Adipocyte (in vitro differentiated cells): Measurements from ENCODE around the gene MRPL52.

ENCODE experiments used
- DNase-seq: peaks from one replicate; pipeline ENCODE4 v3.0.0-alpha.2; 2015; ENCODE audit warnings: low read depth
- H3K27me3 ChIP-seq: replicated peaks from 2 replicates; pipeline ENCODE4 v1.7.0; 2013; ENCODE audit warnings: mild to moderate bottlenecking, low read length, moderate library complexity; ENCODE audit not compliant: control insufficient read depth, insufficient read depth
- H3K36me3 ChIP-seq: 2 replicates; pipeline ENCODE4 v1.7.0; 2013; ENCODE audit warnings: low read length, mild to moderate bottlenecking, moderate library complexity; ENCODE audit not compliant: control insufficient read depth, insufficient read depth, severe bottlenecking
- H3K4me1 ChIP-seq: 2 replicates; pipeline ENCODE4 v1.7.0; 2013; ENCODE audit warnings: mild to moderate bottlenecking, low read length, moderate library complexity; ENCODE audit not compliant: control insufficient read depth, insufficient read depth
- H3K4me3 ChIP-seq: 2 replicates; pipeline ENCODE4 v1.7.0; 2013; ENCODE audit warnings: mild to moderate bottlenecking, low read length, moderate library complexity
- H3K9ac ChIP-seq: 2 replicates; pipeline ENCODE4 v1.7.0; 2013; ENCODE audit warnings: mild to moderate bottlenecking, low read length, moderate library complexity
- H3K9me3 ChIP-seq: 2 replicates; pipeline ENCODE4 v1.7.0; 2013; ENCODE audit warnings: mild to moderate bottlenecking, low read length, moderate library complexity; ENCODE audit not compliant: control insufficient read depth

Gene MRPL52

GRCh38 chr14:22812744-22813143 lies 16.9 kb upstream of the MRPL52 start:
- no peak overlapping the region for H3K9ac ChIP-seq
- no peaks in the 10 kb centered on the region for H3K9me3 ChIP-seq
- DNase-seq: no peak
- no peaks in the 10 kb centered on the region for H3K27me3 ChIP-seq
- no peak overlapping the region for H3K4me3 ChIP-seq
- no peaks in the 10 kb centered on the region for H3K36me3 ChIP-seq
- H3K4me1 ChIP-seq: peaks cover 8% of the 10 kb centered on the region

DNA sequence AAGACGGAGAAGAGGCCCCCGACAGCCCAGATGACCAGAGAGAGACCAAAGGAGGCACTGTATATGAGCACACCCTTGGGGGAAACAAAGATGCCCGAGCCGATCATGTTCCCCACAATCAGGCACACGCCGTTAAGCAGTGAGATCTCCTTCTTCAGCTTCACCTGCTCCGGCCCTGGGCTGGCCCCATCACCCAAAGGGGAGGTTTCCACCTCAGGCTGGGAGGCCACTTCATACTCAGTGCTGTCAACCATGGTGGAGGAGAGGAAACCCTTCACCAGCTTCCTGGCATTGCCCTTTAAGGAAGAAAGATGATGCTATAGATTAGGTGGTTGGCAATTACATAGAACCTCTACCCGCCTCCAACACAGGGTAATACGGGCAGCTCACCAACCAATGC lies 16.5 kb upstream of the MRPL52 start:
- H3K27me3 ChIP-seq: no peaks in the 10 kb centered on the region
- no peak for DNase-seq
- H3K4me3 ChIP-seq: no peak overlapping the region
- H3K9ac ChIP-seq: no peak overlapping the region
- no peaks in the 10 kb centered on the region for H3K9me3 ChIP-seq
- no peaks in the 10 kb centered on the region for H3K36me3 ChIP-seq
- peaks cover 11% of the 10 kb centered on the region for H3K4me1 ChIP-seq

- H3K4me1 ChIP-seq: peaks cover 16% of the 10 kb centered on the region
- no peaks in the 10 kb centered on the region for H3K9me3 ChIP-seq
- no peak overlapping the region for H3K9ac ChIP-seq
- DNase-seq: no peak
- H3K36me3 ChIP-seq: no peaks in the 10 kb centered on the region
- H3K27me3 ChIP-seq: no peaks in the 10 kb centered on the region
- no peak overlapping the region for H3K4me3 ChIP-seq
These were observed 15.3 kb upstream of the MRPL52 start for GRCh38 chr14:22814373-22814772.

DNA sequence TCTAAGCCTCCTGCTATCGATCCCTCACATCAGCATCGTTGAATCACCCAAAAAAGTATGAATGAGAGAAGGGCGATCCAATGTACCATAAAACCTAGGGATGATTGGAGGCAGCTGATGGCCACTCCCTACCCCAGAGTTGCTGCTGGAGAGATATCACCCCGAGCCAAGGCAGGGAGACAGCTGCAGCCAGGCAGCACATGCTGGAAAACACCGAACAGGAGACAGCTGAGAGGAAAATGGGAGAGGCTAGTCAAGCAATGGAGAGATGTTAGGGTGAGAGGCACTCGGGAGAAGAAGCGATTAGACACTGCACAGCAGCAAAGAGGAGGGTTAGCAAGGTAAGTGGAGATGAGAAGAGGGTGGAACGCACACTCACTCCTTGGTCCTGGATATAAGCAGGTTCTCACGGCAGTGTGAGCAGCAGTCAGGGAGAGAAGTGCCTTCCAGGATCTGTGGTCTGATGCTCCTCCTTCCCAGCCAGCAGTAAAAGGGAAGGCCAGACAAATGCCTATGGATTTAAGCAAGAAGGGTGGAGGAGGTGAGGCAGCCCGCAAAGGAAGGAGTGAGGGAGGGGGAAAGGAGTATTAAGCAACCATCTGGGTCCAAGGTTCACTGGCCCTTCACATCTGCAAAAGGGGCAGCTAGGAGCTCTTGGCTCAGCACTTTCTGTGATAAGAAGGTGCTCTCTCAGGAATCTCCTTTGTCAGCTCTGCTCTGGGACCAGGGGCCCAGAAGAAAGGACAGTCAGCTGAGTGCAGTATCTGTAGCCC lies 14.6 kb upstream of the MRPL52 start, which contains the start of gene SLC7A7:
SLC7A7 (minus strand) TSS at position 495 of the 773 bp plus-strand sequence. CDS start 2,037 bp downstream, outside the sequence.
- DNase-seq: no peak
- no peak within 1 kb of the TSS for H3K9ac ChIP-seq
- H3K4me1 ChIP-seq: peaks cover 24% of the 10 kb centered on the region
- H3K36me3 ChIP-seq: no peaks in the 10 kb centered on the region
- no peaks in the 10 kb centered on the region for H3K27me3 ChIP-seq
- H3K4me3 ChIP-seq: no peak within 1 kb of the TSS
- no peaks in the 10 kb centered on the region for H3K9me3 ChIP-seq

- no peaks in the 10 kb centered on the region for H3K27me3 ChIP-seq
- no peaks in the 10 kb centered on the region for H3K36me3 ChIP-seq
- H3K9me3 ChIP-seq: no peaks in the 10 kb centered on the region
- peak; percentile 91 for DNase-seq
- H3K4me1 ChIP-seq: peaks cover 41% of the 10 kb centered on the region
- H3K4me3 ChIP-seq: peak overlapping the region; percentile 77
- peak overlapping the region; percentile 74 for H3K9ac ChIP-seq
These were observed 10.3 kb upstream of the MRPL52 start for GRCh38 chr14:22819151-22819988.

DNA sequence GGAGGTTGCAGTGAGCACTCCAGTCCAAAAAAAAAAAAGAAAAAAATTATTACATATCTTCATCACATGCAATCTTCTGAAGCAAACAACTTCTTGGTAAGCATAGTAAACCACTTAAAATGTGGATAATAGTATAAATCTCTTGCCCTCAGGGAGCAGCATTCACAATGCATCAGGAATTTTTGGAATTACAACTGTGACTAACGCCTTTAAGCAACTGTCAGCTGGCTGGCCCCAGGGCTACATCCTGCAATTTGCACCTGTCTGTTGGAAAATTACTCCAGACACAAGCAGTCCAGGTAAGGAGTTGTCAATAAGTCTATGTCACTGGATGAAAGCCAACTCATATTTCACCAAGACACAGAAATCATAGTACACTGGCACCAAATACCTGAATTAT lies 9.0 kb upstream of the MRPL52 start:
- H3K36me3 ChIP-seq: no peaks in the 10 kb centered on the region
- no peaks in the 10 kb centered on the region for H3K9me3 ChIP-seq
- peaks cover 37% of the 10 kb centered on the region for H3K4me1 ChIP-seq
- H3K27me3 ChIP-seq: no peaks in the 10 kb centered on the region
- no peak overlapping the region for H3K4me3 ChIP-seq
- H3K9ac ChIP-seq: no peak overlapping the region
- DNase-seq: peak; percentile 62

DNA sequence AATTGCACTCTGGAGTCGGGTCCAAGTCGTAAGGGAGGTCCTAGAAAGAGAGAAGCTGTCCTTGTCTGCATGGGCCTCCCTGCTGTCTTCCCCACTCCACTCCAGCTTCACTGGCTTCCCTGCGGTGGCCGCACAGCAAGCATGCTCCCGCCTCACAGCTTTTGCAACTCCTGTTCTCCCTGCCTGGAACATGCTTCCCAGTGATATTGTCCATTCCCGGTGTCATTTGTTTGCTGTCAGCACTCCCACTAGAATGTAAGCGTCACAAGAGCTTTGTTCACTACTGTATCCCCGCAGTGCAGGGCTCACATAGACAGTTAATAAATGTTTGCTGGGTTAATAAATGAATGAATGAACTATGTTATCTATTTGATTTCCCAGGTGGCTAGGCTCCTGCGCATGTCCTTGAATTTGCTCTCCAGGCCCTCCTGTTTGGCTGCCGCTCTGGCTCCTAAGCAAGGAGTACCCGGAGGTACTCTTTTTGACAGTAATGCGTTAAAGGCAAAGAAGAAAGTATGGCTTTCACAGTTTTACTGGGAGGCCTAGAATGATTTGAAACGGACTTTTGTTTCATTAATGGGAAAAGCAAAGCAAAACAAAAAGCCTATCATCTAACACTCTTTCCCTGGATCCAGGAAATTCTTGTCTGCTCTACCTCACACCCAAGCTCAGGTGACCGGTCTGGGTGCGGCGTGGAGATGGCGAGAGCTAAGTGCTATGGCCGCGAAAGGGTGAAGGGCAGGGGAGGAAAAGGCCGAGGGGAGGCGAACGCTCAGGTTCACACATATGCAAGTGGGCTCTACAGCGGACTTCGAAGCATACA lies 8.3 kb upstream of the MRPL52 start:
- no peaks in the 10 kb centered on the region for H3K9me3 ChIP-seq
- H3K4me1 ChIP-seq: peaks cover 35% of the 10 kb centered on the region
- H3K9ac ChIP-seq: no peak overlapping the region
- H3K27me3 ChIP-seq: no peaks in the 10 kb centered on the region
- H3K36me3 ChIP-seq: no peaks in the 10 kb centered on the region
- DNase-seq: no peak
- H3K4me3 ChIP-seq: no peak overlapping the region

DNA sequence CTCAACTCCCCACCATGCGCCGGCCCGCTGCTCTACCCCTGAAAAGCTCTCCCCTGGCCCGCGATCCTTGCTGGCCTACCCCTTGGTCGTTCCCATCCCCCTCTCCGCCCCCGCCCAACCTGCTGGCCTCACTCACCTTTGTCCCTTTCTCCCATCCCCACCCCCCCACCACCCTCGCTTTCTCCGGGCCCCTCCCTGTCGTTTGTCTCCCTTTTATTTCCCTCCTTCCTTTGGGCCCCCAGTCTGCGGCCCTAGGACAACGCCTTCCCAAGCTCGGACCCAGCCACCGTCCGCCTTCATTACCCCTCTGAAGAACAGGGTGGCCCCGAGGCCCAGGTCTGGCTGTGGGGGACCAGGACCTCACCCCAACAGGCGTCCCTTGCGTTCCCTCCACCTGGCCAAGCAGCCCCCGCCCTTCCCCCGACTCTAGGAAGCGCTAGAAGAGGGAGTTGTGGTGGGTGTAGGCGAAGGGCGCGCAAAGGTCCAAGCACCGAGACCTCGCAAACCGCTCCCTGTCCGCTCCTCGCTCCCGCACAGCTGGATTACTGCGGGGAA lies 7.6 kb upstream of the MRPL52 start:
- Histone ChIP-seq H3K9ac (peak overlapping the region; percentile 66), H3K4me1 (peaks cover 35% of the 10 kb centered on the region), H3K9me3 (no peaks in the 10 kb centered on the region), H3K27me3 (no peaks in the 10 kb centered on the region), H3K36me3 (no peaks in the 10 kb centered on the region), H3K4me3 (peak overlapping the region; percentile 55)
- no peak for DNase-seq

DNA sequence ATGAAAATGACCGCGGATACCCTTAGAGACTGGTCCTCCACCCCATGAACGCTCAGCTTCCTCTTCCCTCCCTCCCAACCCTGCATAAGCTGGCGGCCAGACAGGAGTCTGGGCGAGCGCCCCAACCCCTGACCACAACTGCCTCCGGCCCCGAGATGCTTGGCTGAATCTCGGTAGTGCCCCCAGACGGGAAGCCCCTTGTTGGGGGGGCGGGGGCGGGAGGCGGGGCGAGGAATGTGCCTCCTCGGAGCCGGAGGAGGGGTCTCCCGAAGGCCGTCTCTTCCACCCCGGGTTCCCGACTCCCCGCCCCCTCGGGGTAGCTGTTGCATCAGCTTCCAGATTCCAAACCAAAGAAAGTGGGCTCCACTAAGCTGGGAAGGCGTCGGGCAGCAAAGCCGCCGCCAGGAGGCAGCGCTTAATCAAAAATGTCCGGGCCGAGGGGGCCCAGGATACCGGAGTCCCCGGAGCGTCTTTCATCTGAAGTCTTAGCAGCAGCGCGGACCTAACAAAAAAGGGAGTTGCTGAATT lies 7.1 kb upstream of the MRPL52 start:
- no peaks in the 10 kb centered on the region for H3K9me3 ChIP-seq
- peak overlapping the region; percentile 73 for H3K4me3 ChIP-seq
- no peaks in the 10 kb centered on the region for H3K27me3 ChIP-seq
- DNase-seq: peak; percentile 95
- H3K9ac ChIP-seq: peak overlapping the region; percentile 78
- H3K4me1 ChIP-seq: peaks cover 34% of the 10 kb centered on the region
- H3K36me3 ChIP-seq: no peaks in the 10 kb centered on the region

DNA sequence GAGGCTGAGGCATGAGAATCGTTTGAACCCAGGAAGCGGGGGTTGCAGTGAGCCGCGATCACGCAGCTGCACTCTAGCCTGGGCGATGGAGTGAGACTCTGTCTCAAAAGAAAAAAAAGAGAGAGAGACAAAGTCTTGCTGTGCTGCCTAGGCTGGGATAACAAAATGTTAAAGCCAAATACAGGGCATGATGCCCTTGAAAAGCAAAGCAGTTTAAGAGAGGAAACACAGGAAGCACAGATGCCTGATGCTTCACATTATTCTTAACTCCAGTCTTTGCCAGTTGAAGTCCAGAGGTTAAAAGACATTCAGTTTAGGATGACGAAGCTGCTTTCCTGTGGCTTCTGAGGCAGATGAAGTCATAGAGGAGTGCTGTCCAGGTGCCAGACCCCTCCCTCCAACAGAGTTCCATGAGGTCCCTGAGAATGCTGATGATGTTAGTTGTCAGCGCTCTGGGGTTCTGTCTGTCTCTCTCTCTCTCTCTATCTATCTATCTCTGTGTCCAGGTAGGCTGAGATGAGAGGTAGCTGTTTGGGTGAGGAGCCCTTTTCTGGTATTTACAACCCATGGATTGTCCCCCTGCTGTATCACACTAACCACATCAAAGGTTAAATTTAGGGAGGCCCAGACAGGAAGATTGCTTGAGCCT lies 4.9 kb upstream of the MRPL52 start:
- Histone ChIP-seq H3K27me3 (no peaks in the 10 kb centered on the region), H3K36me3 (no peaks in the 10 kb centered on the region), H3K4me3 (no peak overlapping the region), H3K9ac (peak overlapping the region; percentile 2), H3K4me1 (peaks cover 25% of the 10 kb centered on the region), H3K9me3 (no peaks in the 10 kb centered on the region)
- peak; percentile 71 for DNase-seq
